Fibroblast of the conjunctiva (primary cell): Measurements from ENCODE around the gene LY6G5B.

Experiments
- DNase-seq: peaks from one replicate; pipeline ENCODE4 v3.0.0-alpha.2; 2010; ENCODE audit warnings: low read depth

The LY6G5B gene

GRCh38 chr6:31715022-31715958, 45.5 kb downstream of the LY6G5B start, which contains the start of gene LY6G6D:
Gene LY6G6D, plus strand, starts transcription at chr6:31715348. Its CDS starts 8 bp downstream, at chr6:31715356.
- DNase-seq: no peak

GRCh38 chr6:31717499-31718222, 47.9 kb downstream of the LY6G5B start:
- no peak for DNase-seq

- no peak for DNase-seq
These were observed 48.5 kb downstream of the LY6G5B start for GRCh38 chr6:31718265-31718664.

GRCh38 chr6:31719001-31719400, 49.2 kb downstream of the LY6G5B start:
- no peak for DNase-seq

GRCh38 chr6:31720196-31720770, 50.5 kb downstream of the LY6G5B start:
- no peak for DNase-seq

GRCh38 chr6:31721351-31722020, 51.7 kb downstream of the LY6G5B start, which contains the start of gene LY6G6C:
Gene LY6G6C, minus strand, starts transcription at chr6:31721746. Its CDS starts 67 bp downstream, at chr6:31721679.
- no peak for DNase-seq

GRCh38 chr6:31722173-31722572, 52.4 kb downstream of the LY6G5B start:
- no peak for DNase-seq
